ENCODE data around the gene TRPT1.

The TRPT1 gene

DNA sequence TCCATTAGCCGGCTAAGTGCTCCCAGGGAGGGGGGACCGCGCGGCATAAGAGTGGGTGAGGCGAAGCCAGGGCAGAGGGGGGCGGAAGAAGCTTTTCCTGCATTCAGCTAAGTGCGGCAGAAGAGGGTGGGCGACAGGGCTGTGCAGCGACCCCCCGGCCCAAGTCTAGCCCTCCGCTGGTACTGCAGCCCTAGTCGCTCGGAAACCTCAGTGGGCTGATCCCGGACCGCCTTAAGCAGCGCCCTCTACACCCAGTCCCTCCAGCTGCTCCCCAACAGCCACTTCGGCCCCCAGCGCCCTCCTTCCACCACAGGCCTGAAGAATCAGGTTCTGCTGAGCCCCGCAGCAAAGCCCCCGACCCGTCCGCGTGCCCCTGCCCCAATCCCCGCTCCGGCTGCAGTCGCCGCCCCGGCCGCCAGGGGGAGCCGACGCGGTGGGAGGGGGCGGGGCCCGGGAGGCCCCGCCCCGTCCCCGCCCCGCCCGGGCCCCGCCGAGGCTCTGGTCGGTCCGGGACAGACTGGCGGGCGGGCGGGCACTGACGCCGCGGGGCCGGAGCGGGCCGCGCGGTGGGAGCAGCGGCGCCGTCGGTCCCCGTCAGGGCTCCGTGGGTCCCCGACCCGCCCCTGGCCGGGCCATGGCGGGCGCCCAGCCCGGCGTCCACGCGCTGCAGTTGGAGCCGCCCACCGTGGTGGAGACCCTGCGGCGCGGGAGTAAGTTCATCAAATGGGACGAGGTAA, 25.2 kb upstream of the TRPT1 start, which contains the start of gene PLCB3:
TSS of gene PLCB3 (plus strand) at position 515 of the 737 bp plus-strand sequence. CDS start at position 635, 120 bp downstream.
- H3F3A ChIP-seq (ENCODE audit: insufficient read depth, low read length): 0 out of 2 replicates have a peak, but pooled peaks cover 3% of the 10 kb centered on the region
- H3K9me2 ChIP-seq (ENCODE audit: low read depth, low read length): no peaks in the 10 kb centered on the region
- H3K4me2 ChIP-seq (ENCODE audit: low read length): peak within 1 kb of the TSS; percentile 93
- TF ChIP-seq, protein P1, sequence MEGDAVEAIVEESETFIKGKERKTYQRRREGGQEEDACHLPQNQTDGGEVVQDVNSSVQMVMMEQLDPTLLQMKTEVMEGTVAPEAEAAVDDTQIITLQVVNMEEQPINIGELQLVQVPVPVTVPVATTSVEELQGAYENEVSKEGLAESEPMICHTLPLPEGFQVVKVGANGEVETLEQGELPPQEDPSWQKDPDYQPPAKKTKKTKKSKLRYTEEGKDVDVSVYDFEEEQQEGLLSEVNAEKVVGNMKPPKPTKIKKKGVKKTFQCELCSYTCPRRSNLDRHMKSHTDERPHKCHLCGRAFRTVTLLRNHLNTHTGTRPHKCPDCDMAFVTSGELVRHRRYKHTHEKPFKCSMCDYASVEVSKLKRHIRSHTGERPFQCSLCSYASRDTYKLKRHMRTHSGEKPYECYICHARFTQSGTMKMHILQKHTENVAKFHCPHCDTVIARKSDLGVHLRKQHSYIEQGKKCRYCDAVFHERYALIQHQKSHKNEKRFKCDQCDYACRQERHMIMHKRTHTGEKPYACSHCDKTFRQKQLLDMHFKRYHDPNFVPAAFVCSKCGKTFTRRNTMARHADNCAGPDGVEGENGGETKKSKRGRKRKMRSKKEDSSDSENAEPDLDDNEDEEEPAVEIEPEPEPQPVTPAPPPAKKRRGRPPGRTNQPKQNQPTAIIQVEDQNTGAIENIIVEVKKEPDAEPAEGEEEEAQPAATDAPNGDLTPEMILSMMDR (IDR thresholded peaks at IDR 0.05; ENCODE audit: low read length): peak; percentile 62
- no peak for TF ChIP-seq EZH2 (IDR thresholded peaks at IDR 0.05; ENCODE audit: borderline replicate concordance, low read length)
- peaks cover 38% of the 10 kb centered on the region for H3K4me1 ChIP-seq (ENCODE audit: insufficient read depth, low read length, severe bottlenecking)
- no peak within 1 kb of the TSS for H3K27ac ChIP-seq (ENCODE audit: low read depth, low read length, poor library complexity, severe bottlenecking)
- no peak within 1 kb of the TSS for H2AFZ ChIP-seq (ENCODE audit: low read length)
- 0 out of 2 replicates have a peak, but pooled peaks cover 7% of the 10 kb centered on the region for H3K36me3 ChIP-seq (ENCODE audit: insufficient read depth, low read length)
- H3K9me3 ChIP-seq (ENCODE audit: low read length): no peaks in the 10 kb centered on the region
- no peaks in the 10 kb centered on the region for H3K27me3 ChIP-seq (ENCODE audit: insufficient read depth, low read length)
- no peaks in the 10 kb centered on the region for H3K79me2 ChIP-seq (ENCODE audit: insufficient read depth, low read length)
- no peaks in the 10 kb centered on the region for H4K20me1 ChIP-seq (ENCODE audit: insufficient read depth, low read length)
- peak within 1 kb of the TSS; percentile 71 for H3K4me3 ChIP-seq (ENCODE audit: low read depth, low read length, poor library complexity, severe bottlenecking)
- peak within 1 kb of the TSS; percentile 79 for H3K9ac ChIP-seq (ENCODE audit: low read length)

DNA sequence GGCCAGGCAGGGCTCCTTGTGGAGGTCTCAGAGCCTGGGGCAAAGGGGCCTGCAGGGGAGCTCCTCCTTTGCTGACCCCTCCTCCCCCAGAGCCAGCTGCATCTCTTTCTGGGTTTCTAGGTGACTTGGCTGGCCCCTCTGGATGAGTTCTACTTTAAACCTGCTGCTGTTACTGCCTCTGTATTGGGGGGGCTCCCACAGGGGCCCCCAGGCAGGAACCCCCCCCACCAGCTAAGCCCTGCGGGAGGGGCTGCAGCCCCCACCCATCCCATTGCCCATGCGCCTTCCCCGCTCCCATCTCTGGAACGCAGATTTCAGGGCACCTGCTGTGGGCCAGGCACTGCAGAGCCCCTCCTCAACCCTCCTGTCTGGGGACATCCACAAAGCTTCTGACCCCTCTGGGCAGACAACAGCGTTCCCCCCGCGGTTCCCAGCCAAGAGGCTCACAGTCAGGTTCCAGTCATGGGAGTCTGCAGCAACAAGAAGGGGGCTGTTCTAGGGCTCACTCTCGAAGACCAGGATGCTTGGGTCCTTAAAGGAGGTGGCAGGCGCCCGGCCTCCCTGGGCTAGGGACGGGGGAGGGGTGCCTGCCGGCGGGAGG, 24.5 kb upstream of the TRPT1 start:
- no peak overlapping the region for H2AFZ ChIP-seq (ENCODE audit: low read length)
- peak overlapping the region; percentile 93 for H3K4me2 ChIP-seq (ENCODE audit: low read length)
- H4K20me1 ChIP-seq (ENCODE audit: insufficient read depth, low read length): no peaks in the 10 kb centered on the region
- no peak overlapping the region for H3K27ac ChIP-seq (ENCODE audit: low read depth, low read length, poor library complexity, severe bottlenecking)
- peaks cover 39% of the 10 kb centered on the region for H3K4me1 ChIP-seq (ENCODE audit: insufficient read depth, low read length, severe bottlenecking)
- H3K4me3 ChIP-seq (ENCODE audit: low read depth, low read length, poor library complexity, severe bottlenecking): peak overlapping the region; percentile 71
- H3F3A ChIP-seq (ENCODE audit: insufficient read depth, low read length): 0 out of 2 replicates have a peak, but pooled peaks cover 3% of the 10 kb centered on the region
- H3K79me2 ChIP-seq (ENCODE audit: insufficient read depth, low read length): no peaks in the 10 kb centered on the region; the same call in 1 of the 2 replicates
- no peaks in the 10 kb centered on the region for H3K9me3 ChIP-seq (ENCODE audit: low read length)
- no peaks in the 10 kb centered on the region for H3K27me3 ChIP-seq (ENCODE audit: insufficient read depth, low read length)
- H3K9ac ChIP-seq (ENCODE audit: low read length): peak overlapping the region; percentile 71
- TF ChIP-seq EZH2 (IDR thresholded peaks at IDR 0.05; ENCODE audit: borderline replicate concordance, low read length): no peak
- TF ChIP-seq, protein P1 (IDR thresholded peaks at IDR 0.05; ENCODE audit: low read length): no peak
- H3K36me3 ChIP-seq (ENCODE audit: insufficient read depth, low read length): 0 out of 2 replicates have a peak, but pooled peaks cover 7% of the 10 kb centered on the region
- no peaks in the 10 kb centered on the region for H3K9me2 ChIP-seq (ENCODE audit: low read depth, low read length)

DNA sequence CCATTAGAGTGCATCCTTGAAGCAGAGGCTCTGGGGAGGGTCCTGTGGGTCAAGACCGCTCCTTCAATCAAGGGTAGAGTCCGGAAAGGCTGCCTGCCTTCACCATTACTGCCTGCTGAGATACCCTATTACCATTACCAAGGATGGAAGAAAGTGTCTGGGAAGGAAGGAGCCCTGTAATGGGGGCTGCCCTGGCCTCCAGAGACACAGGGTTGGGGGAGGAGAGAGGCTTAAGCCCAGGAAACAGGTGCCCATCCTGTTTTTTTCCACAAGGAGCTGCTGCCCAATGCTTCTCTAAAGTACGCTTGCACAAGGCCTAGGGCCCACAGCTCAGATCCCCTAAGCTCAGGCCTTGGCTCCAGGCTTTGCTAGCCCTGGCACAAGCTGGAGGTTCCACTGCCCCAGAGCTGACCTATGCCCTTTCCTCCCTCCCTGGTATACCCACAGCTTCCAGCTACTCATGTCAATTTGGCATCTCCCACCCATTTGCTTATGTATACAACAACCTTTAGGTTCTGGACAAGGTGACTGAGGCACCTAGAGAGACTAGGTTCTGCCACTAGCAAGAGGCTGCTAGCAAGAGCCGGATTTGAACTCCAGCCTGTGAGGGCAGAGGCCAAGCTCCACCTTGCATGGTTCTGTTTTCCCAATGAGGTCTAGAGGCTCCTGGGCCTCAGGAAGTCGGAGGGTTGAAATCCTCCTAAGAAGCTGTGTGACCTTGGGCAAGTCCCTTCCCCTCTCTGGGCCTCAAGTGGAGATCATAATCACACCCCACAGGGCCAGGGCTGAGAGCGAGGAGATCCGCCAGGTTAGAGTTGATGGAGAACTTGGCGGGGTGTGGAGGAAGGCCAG, 23.8 kb upstream of the TRPT1 start:
- H3K27ac ChIP-seq (ENCODE audit: low read depth, low read length, poor library complexity, severe bottlenecking): no peak overlapping the region
- peaks cover 46% of the 10 kb centered on the region for H3K4me1 ChIP-seq (ENCODE audit: insufficient read depth, low read length, severe bottlenecking)
- H3K9me3 ChIP-seq (ENCODE audit: low read length): no peaks in the 10 kb centered on the region
- H3K4me3 ChIP-seq (ENCODE audit: low read depth, low read length, poor library complexity, severe bottlenecking): no peak overlapping the region
- H4K20me1 ChIP-seq (ENCODE audit: insufficient read depth, low read length): no peaks in the 10 kb centered on the region
- H3K79me2 ChIP-seq (ENCODE audit: insufficient read depth, low read length): no peaks in the 10 kb centered on the region; the same call in 1 of the 2 replicates
- no peak for TF ChIP-seq EZH2 (IDR thresholded peaks at IDR 0.05; ENCODE audit: borderline replicate concordance, low read length)
- TF ChIP-seq, protein P1 (IDR thresholded peaks at IDR 0.05; ENCODE audit: low read length): no peak
- no peak overlapping the region for H3K9ac ChIP-seq (ENCODE audit: low read length)
- H3K27me3 ChIP-seq (ENCODE audit: insufficient read depth, low read length): no peaks in the 10 kb centered on the region
- peaks cover 9% of the 10 kb centered on the region; the same call in 1 of the 2 replicates for H3K36me3 ChIP-seq (ENCODE audit: insufficient read depth, low read length)
- H3K9me2 ChIP-seq (ENCODE audit: low read depth, low read length): no peaks in the 10 kb centered on the region
- 0 out of 2 replicates have a peak, but pooled peaks cover 3% of the 10 kb centered on the region for H3F3A ChIP-seq (ENCODE audit: insufficient read depth, low read length)
- H2AFZ ChIP-seq (ENCODE audit: low read length): no peak overlapping the region
- H3K4me2 ChIP-seq (ENCODE audit: low read length): no peak overlapping the region
